ENCODE measurements around the gene MRPL23. TPM values are rescaled to one million over a fixed set of nuclear protein-coding genes. Genes with fewer than 3 reads are reported as not detected.

MRPL23 gene
- total RNA-seq, 1 donor from 2014 or later = 29.2 TPM

- no peaks in the 10 kb centered on the region for H3K36me3 Mint-ChIP-seq (ENCODE audit: unreplicated experiment)
- no peak within 1 kb of the TSS for H3K4me3 Mint-ChIP-seq (ENCODE audit: unreplicated experiment)
- DNase-seq (ENCODE audit: extremely low spot score, unreplicated experiment) = no peak
- H3K27me3 Mint-ChIP-seq (ENCODE audit: unreplicated experiment) = no peaks in the 10 kb centered on the region
- no peak within 1 kb of the TSS for H3K27ac Mint-ChIP-seq (ENCODE audit: unreplicated experiment)
- no peaks in the 10 kb centered on the region for H3K9me3 Mint-ChIP-seq (ENCODE audit: unreplicated experiment)
- no peak for TF ChIP-seq CTCF (IDR thresholded peaks at IDR 0.05)
- H3K4me1 Mint-ChIP-seq (ENCODE audit: unreplicated experiment) = peaks cover 10% of the 10 kb centered on the region
Observed at GRCh38 chr11:1919391-1920127, 27.6 kb upstream of the MRPL23 start, which contains the start of gene TNNT3. TNNT3 (plus strand) TSS chr11:1919703; CDS start chr11:1922875, 3,172 bp downstream.

GRCh38 chr11:1920128-1920908 is 26.8 kb upstream of the MRPL23 start:
- H3K27ac Mint-ChIP-seq (ENCODE audit: unreplicated experiment) = no peak overlapping the region
- no peak overlapping the region for H3K4me3 Mint-ChIP-seq (ENCODE audit: unreplicated experiment)
- DNase-seq (ENCODE audit: extremely low spot score, unreplicated experiment) = no peak
- no peaks in the 10 kb centered on the region for H3K36me3 Mint-ChIP-seq (ENCODE audit: unreplicated experiment)
- H3K27me3 Mint-ChIP-seq (ENCODE audit: unreplicated experiment) = no peaks in the 10 kb centered on the region
- no peak for TF ChIP-seq CTCF (IDR thresholded peaks at IDR 0.05)
- H3K4me1 Mint-ChIP-seq (ENCODE audit: unreplicated experiment) = peaks cover 10% of the 10 kb centered on the region
- no peaks in the 10 kb centered on the region for H3K9me3 Mint-ChIP-seq (ENCODE audit: unreplicated experiment)

GRCh38 chr11:1920909-1921573 is 26.1 kb upstream of the MRPL23 start:
- H3K4me3 Mint-ChIP-seq (ENCODE audit: unreplicated experiment) = no peak overlapping the region

GRCh38 chr11:1921574-1922141 is 25.5 kb upstream of the MRPL23 start:
- no peak for DNase-seq (ENCODE audit: extremely low spot score, unreplicated experiment)
- Mint-ChIP-seq H3K27ac (ENCODE audit: unreplicated experiment) (no peak overlapping the region), H3K4me1 (ENCODE audit: unreplicated experiment) (peaks cover 13% of the 10 kb centered on the region), H3K27me3 (ENCODE audit: unreplicated experiment) (no peaks in the 10 kb centered on the region), H3K36me3 (ENCODE audit: unreplicated experiment) (no peaks in the 10 kb centered on the region), H3K4me3 (ENCODE audit: unreplicated experiment) (no peak overlapping the region), H3K9me3 (ENCODE audit: unreplicated experiment) (no peaks in the 10 kb centered on the region)
- no peak for TF ChIP-seq CTCF (IDR thresholded peaks at IDR 0.05)

More at GRCh38 chr11:1920909-1921573, 26.1 kb upstream of the MRPL23 start:
- Mint-ChIP-seq H3K36me3 (ENCODE audit: unreplicated experiment) (no peaks in the 10 kb centered on the region), H3K27ac (ENCODE audit: unreplicated experiment) (no peak overlapping the region), H3K27me3 (ENCODE audit: unreplicated experiment) (no peaks in the 10 kb centered on the region), H3K9me3 (ENCODE audit: unreplicated experiment) (no peaks in the 10 kb centered on the region), H3K4me1 (ENCODE audit: unreplicated experiment) (peaks cover 10% of the 10 kb centered on the region)
- DNase-seq (ENCODE audit: extremely low spot score, unreplicated experiment) = no peak
- no peak for TF ChIP-seq CTCF (IDR thresholded peaks at IDR 0.05)

Measured in osteocyte (in vitro differentiated cells).